ENCODE measurements around the gene LRRC3.
A peak's percentile ranks its signal among the peaks of the same experiment; 100 is the strongest.

LRRC3 gene

GRCh38 chr21:44424608-44425306 lies 30.6 kb upstream of the LRRC3 start:
- DNase-seq, result no peak

DNA sequence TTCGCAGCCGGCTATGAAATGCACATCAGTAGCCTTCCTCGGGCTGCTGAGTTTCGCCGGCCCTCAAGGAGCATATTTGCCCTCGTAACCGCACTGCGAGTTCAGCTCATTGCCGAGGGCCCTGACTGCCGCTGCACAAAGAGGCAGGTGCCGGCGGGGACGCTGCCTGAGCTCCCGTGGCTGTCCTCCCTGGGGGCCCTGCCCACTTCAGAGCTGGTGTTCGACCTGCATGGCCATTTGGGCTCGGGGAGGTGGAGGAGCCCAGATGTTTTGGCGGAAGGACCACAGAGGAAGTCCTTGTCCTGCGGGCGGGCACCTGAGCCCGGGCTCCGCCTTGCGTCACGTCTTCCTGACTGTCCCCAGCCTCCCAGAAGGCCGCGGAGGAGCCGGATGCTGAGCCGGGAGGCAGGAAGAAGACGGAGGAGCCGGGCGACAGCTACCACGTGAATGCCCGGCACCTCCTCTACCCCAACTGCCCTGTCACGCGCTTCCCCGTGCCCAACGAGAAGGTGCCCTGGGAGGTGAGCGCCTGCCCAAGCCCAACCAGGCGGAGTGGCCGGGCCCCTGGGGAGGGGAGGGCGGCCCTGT lies 29.9 kb upstream of the LRRC3 start:
- peak; percentile 75 for DNase-seq

DNA sequence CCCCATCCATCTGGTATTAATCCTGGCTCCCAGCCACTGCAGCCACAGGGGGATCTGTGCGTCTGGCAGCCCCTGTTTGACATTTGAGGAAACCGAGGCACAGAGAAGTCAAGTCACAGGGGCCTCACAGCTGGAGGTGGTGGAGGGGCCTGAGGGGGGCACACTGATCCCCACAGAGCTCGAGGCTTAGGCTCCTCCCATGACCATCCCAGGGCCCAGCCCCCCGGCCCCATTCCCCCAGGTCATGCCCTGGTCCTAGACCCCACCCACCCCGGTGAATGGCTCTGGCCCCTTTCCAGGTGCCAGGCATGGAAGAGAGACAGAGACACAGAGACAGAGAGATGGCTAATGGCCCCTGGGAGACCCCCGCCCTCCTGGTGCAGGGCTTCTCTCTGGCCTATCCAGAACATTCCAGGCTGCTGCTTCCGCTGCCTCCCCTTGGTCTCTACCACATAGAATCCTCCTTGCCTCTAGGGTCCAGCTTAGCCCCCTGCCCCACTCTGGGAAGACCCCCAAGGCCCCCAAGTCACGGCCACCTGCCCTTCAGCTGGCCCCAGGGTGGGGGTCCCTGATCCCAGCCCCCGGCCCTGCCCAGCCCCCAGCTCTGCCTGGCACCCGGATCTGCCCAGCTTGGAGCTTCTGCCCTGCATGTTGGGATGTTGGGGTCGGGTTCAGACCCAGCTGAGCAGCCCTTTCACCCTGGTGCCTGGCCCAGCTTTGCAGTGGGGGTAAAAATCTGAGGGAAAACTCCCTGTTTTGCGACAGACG lies 29.2 kb upstream of the LRRC3 start:
- peak; percentile 18 for DNase-seq

DNA sequence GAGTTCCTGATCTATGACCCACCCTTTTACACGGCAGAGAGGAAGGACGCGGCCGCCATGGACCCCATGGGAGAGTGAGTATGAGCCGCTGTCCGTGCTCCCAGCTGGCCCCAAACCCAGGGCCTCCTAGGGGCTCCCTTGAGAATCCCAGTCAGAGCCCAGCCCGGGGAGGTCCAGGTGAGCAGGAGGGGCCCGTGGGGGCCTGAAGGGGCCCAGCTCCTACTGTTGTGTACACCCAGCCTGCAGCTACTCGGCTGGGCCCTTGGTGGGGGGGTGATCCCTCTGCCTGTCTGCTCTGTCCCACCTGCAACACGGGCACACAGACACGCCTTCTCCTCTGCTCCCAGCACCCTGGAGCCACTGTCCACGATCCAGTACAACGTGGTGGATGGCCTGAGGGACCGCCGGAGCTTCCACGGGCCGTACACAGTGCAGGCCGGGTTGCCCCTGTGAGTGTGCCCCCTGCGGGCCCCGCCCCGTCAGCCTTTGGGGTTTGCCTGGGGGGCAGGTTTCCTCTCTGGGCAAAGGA lies 28.6 kb upstream of the LRRC3 start:
- DNase-seq, result no peak

DNA sequence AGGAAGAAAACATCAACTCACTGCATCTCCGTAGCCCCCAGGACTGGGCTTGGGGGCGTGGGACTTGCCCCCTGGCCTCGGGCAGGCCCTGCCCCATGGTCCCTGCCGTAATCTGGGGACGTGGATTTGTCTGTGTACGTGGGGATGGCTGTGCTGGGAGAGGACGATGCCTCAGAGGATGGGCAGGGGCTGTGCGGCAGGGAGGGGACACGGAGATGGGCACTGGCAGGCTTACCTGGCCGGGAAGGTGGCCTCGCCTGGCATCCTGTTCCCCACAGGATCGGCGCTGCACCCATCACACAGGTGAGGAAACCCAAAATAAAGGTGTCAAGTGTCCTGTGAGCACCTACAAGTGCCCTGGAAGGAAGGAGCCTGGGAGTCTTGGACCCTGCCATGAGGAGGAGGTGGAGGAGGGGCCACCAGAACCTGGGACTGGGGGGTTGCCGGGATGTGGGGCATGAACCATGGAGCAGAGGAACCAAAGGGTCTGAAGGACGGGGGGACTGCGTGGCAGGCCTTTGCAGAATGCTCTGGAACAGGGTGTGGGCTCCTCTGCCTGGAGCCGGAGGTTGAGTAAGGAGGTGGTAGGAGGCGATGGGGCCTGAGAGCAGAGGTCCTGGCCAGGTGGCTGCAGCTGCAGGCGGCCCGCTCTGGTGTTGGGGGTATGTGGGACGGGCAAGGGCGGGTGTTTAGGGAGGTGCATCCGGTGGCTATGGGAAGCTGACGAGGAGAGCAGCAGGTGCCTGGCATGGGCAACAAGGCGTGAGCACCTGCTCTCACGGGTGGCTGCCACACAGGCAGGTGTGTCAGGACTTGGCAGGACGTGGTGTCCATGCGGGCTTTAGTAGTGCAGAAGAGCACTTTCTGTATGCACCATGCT lies 27.8 kb upstream of the LRRC3 start:
- DNase-seq, result peak; percentile 56

DNA sequence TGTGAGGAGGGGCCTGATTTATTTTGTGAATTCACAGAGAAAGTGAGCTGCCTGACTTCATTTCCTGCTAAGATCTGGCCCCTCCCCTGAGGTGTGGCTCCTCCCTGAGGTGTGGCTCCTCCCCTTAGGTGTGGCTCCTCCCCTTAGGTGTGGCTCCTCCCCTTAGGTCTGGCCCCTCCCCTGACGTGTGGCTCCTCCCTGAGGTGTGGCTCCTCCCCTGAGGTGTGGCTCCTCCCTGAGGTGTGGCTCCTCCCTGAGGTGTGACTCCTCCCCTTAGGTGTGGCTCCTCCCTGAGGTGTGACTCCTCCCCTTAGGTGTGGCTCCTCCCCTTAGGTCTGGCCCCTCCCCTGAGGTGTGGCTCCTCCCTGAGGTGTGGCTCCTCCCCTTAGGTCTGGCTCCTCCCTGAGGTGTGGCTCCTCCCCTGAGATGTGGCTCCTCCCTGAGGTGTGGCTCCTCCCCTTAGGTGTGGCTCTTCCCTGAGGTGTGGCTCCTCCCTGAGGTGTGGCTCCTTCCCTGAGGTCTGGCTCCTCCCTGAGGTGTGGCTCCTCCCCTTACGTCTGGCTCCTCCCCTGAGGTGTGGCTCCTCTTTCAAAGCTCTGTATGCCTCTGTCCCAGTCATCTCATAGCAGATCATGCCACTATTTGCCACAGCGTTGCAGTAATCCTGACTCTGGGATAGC lies 26.9 kb upstream of the LRRC3 start:
- peak; percentile 33 for DNase-seq

- no peak for DNase-seq
Measured at GRCh38 chr21:44429894-44430293, 25.4 kb upstream of the LRRC3 start.

DNA sequence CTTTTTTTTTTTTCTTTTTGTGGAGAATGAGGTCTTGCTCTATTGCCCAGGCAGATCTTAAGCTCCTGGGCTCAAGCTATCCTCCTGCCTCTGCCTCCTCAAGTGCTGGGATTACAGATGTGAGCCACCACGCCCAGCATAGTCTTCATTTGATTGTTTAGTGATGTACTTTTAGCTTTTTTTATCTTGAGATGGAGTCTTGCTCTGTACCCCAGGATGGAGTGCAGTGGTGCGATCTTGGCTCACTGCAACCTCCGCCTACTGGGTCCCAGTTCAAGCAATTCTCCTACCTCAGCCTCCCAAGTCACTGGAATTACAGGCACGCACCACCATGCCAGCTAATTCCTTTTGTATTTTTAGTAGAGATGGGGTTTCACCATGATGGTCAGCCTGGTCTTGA lies 24.0 kb upstream of the LRRC3 start:
- DNase-seq, result no peak

DNA sequence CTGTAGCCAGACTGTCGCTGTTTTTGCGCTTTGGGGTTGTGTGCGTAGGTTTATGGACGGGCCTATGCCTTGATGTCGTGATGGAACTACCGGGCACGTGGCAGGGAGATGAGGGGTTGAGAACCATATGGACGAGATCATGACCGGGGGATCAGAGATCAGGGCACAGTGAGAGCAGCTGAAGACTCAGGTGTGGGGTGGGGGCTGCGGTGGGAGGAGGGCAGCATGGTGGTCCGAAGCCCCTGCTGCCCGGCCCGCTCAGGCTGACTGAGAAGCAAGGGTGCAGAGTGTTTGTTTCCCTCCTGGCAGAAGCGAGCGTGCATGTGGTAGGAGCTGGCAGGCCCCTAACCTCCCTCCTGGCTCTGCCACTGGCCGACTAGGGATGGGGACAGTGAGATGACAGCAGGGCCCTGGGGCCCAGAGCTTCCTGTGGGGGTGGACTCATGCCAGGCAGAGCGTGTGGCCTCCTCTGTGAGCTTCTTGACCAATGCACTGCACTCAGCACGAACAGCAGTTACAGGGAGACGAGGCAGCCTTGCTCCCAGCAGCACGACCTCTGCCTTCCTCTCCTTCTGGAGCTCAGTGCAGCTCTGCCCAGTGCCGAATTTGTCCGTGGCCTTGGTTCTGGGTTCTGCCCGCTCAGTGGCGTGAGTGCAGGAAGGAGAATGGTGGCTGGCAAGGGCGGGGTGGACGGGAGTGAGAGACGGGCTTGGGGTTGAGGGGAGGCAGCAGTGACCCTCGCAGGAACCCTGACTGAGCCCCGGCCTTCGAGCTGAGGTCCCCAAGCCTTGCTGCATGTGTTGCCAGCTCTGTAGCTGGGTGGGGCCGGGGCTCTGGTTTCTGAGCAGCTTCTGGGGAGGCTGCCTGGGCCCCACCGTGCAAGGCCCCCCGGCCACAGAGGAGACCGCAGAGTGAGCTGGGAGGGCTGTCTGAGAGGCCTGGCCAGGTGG lies 22.2 kb upstream of the LRRC3 start:
- DNase-seq, result no peak

DNA sequence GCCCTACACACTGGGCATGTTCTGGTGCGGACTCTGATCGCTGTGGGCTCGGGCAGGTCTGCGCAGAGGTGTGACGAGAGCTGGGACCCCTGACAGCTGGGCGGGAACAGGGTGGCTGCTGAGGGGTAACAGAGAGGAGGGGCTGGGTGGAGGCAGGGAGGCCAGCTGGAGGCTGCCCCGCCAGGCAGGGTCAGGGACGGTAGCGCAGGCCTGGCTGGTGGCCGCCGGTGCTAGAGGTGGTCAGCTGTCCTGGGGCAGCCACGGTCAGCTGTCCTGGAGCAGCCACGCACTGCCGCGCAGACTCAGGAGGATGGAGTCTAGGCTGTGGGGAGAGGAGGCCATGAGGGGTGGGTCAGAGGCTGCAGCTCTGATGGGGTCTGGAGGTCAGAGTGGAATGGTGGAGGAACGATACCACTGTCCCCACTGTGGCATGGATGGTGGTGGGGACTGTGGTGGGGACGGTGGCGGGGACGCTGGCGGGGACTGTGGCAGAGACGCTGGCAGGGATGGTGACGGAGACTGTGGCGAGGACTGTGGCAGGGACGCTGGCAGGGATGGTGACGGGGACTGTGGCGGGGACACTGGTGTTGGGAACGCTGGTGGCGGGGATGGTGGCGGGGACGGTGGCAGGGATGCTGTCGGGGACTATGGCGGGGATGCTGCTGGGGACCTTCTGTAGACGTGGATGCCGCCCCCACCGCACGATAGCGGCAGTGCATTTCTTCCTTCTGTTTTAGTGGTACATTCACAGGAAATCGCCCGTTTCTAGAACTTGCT lies 21.3 kb upstream of the LRRC3 start:
- no peak for DNase-seq

DNA sequence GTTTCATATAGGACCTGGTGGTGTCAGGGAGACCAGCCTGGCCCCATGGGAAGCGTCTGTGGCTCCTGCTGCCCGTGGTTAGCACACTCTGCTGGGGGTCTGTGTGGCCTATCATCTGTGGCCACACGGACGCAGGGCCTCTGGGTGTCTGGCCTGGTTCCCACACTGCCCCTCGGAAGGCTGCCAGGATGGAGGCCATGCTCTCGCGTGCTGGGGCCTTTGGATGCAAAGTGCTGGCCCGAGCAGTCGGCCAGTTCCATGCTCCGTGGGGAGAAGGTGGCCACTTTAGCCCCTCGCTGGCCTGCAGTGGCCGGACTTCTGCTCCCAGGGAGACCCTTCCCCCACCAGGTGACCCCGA lies 20.8 kb upstream of the LRRC3 start:
- no peak for DNase-seq

GRCh38 chr21:44434936-44435635 lies 20.2 kb upstream of the LRRC3 start:
- no peak for DNase-seq

DNA sequence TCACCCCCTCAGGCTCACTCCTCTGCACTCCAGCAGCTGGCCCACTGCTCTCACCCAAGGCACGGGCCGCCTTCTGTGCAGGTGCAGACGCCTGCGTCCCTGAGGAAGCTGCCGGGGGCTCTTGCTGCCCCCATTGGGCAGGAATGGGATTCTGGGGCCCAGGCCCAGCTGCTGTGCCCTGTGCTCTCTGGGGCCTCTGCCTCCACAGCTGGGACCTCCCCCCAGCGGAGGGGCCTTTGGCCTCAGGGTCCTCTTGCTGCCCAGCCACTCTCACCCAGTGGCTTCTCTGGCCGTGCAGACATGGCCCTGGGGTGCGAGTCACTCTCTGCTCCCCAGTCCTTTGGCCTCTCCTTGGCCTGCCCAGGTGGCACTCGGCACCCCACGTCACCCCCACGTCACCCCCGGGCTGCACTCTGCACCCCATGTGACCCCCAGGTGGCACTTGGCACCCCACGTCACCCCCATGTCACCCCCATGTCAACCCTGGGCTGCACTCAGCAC lies 19.1 kb upstream of the LRRC3 start:
- DNase-seq, result no peak

GRCh38 chr21:44436958-44437357 lies 18.4 kb upstream of the LRRC3 start:
- DNase-seq, result no peak

GRCh38 chr21:44437371-44437695 lies 18.0 kb upstream of the LRRC3 start:
- DNase-seq, result no peak

DNA sequence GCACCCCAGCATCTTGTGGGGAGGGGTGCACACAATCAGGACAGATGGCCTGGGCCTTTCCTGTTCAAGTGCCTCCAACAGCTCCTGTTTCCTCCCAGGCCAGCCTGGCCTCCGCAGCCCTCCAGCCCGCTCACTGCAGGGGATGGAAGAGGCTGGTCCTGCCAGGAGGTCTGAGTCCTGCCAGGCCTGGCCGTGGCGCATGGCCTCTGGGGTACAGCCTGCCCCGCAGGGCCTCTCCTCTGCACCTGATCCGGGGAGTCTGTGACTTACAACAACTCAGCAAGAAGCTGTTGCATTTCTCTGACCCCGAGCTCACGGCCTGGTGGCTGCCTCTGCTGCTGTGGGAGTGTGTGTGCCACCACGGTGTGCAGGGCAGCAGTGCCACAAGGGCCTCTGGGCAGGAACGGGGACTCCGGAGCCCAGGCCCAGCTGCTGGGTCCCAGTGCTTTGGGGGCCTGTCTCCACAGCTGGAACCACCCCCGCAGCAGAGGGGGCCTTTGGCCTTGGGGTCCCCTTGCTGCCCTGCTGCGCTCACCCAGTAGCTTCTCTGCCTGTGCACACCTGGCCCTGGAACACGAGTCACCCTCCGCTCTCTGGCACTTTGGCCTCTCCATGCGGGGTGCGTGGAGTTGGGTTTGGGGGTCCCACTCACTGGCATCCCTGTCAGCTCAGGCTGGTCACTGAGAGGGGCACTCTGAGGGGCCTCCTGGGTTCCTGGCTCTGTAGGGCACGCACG lies 17.4 kb upstream of the LRRC3 start:
- no peak for DNase-seq

GRCh38 chr21:44438531-44439210 lies 16.6 kb upstream of the LRRC3 start:
- DNase-seq, result no peak

DNA sequence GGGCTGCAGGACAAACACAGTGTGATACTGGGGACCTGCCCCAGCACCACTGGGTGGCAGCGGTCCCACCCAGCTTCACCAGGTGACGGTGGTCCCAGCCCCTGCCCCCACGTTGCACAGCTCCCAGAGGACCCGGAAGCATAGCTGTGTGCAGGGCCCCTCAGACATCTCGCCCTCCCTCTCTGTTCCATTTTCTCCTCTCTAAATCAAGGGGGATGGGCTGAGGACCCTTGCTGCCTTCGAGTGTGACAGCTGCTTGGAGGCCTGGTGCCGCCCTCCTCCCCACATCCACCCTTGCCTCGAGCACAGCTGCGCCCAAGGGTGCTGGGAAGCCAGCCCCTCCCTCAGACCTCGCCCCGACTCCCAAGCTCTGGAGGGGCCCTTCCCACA lies 16.1 kb upstream of the LRRC3 start:
- DNase-seq, result no peak
